Fibroblast of pulmonary artery (primary cell): ENCODE results near the gene PSORS1C2.

Experiments
- DNase-seq: peaks from one replicate; pipeline ENCODE4 v3.0.0-alpha.2; 2010; ENCODE audit warnings: low read depth
- H3K4me3 ChIP-seq: replicated peaks from 2 replicates; pipeline ENCODE4 v1.5.1; 2011; ENCODE audit warnings: low read depth, mild to moderate bottlenecking, control low read depth, low read length, moderate library complexity
- CTCF ChIP-seq: IDR thresholded peaks from 2 replicates; pipeline ENCODE4 v1.5.1; 2011; ENCODE audit warnings: mild to moderate bottlenecking, control low read depth, low read length, inconsistent platforms; ENCODE audit errors: missing control alignments

The PSORS1C2 gene

GRCh38 chr6:31163922-31164321, 25.1 kb upstream of the PSORS1C2 start:
- DNase-seq = peak; percentile 28
- TF ChIP-seq CTCF = no peak
- H3K4me3 ChIP-seq = no peak overlapping the region

- no peak for TF ChIP-seq CTCF
- H3K4me3 ChIP-seq = no peak overlapping the region
- no peak for DNase-seq
Observed at GRCh38 chr6:31162463-31163165, 23.7 kb upstream of the PSORS1C2 start.

GRCh38 chr6:31161216-31162126, 22.6 kb upstream of the PSORS1C2 start:
- H3K4me3 ChIP-seq = no peak overlapping the region
- no peak for DNase-seq
- no peak for TF ChIP-seq CTCF

- H3K4me3 ChIP-seq = peak overlapping the region; percentile 86
- no peak for TF ChIP-seq CTCF
- no peak for DNase-seq
Observed at GRCh38 chr6:31158863-31159855, 20.3 kb upstream of the PSORS1C2 start.

GRCh38 chr6:31158140-31158862, 19.4 kb upstream of the PSORS1C2 start, which contains the start of gene TCF19:
TSS of gene TCF19 (plus strand) at chr6:31158589. CDS start at chr6:31159470, 881 bp downstream.
- TF ChIP-seq CTCF = no peak
- DNase-seq = peak; percentile 99
- peak within 1 kb of the TSS; percentile 86 for H3K4me3 ChIP-seq

GRCh38 chr6:31157513-31158139, 18.8 kb upstream of the PSORS1C2 start, which contains the start of gene CCHCR1:
TSS of gene CCHCR1 (minus strand) at chr6:31157802. CDS start at chr6:31157600, 202 bp downstream.
- H3K4me3 ChIP-seq = peak within 1 kb of the TSS; percentile 86
- DNase-seq = no peak
- TF ChIP-seq CTCF = no peak
